HL-60 (cell line): ENCODE data around the gene IL12RB2.

Experiments
- DNase-seq, 2 experiments: peaks; one replicate each; pipeline ENCODE4 v3.0.0-alpha.2; 2010 to 2020; ENCODE audit warnings: low read depth in 1 of 2, low spot score in 1 of 2
- H3K27ac ChIP-seq: fragments of 250-450 bp; sonication (Bioruptor Pico); replicated peaks from 2 replicates; pipeline ENCODE4 v1.5.1; 2020; ENCODE audit warnings: mild to moderate bottlenecking, moderate library complexity
- H3K27me3 ChIP-seq: fragments of 250-450 bp; sonication (Bioruptor Pico); 2 replicates; pipeline ENCODE4 v1.5.1; 2021; ENCODE audit warnings: mild to moderate bottlenecking, moderate library complexity; ENCODE audit not compliant: insufficient read depth, poor library complexity, severe bottlenecking
- H3K4me3 ChIP-seq: replicated peaks from 2 replicates; pipeline ENCODE4 v1.5.1; 2011; ENCODE audit warnings: mild to moderate bottlenecking, control low read depth, low read length; ENCODE audit not compliant: insufficient read depth
- GABPA ChIP-seq: IDR thresholded peaks from 2 replicates; pipeline ENCODE4 v1.6.1; 2012; ENCODE audit warnings: low read depth
- POLR2AphosphoS5 ChIP-seq: IDR thresholded peaks from 2 replicates; pipeline ENCODE4 v1.6.1; 2012; ENCODE audit warnings: low read depth
- SPI1 ChIP-seq: IDR thresholded peaks from 2 replicates; pipeline ENCODE4 v1.6.1; 2012; ENCODE audit warnings: low read depth, mild to moderate bottlenecking, borderline replicate concordance
- TF ChIP-seq, protein P1 (sequence below): IDR thresholded peaks from one replicate; pipeline ENCODE4 v1.5.1; 2011; ENCODE audit warnings: low read length, control low read depth, inconsistent platforms; ENCODE audit not compliant: insufficient read depth
- TF ChIP-seq, protein P2 (sequence below): IDR thresholded peaks from 2 replicates; pipeline ENCODE4 v1.6.1; 2012; ENCODE audit warnings: low read depth; ENCODE audit not compliant: insufficient replicate concordance

The IL12RB2 gene

DNA sequence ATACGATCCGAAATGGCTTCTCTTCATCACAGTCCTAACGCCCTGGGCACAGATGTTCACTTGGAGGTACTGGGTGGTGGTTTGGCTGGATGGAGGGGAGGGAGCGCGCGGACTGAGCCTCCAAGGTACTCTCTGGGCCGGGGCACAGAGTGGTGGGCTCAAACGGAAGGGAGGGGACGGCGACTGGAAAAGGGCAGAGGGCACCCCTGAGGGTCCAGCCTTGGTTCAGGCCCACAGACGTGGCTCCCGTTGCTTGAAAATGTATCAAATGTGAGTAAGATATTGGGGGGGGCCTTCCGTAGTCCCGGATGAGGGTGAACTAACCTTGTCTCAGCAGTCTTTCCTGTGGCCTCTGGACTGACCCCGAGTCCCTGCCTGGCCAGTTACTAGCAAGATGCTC lies 463 bp downstream of the IL12RB2 start:
- H3K4me3 ChIP-seq: no peak overlapping the region
- peaks cover 33% of the 10 kb centered on the region for H3K27me3 ChIP-seq
- no peak overlapping the region for H3K27ac ChIP-seq
- DNase-seq: no peak
- TF ChIP-seq POLR2AphosphoS5: no peak
- TF ChIP-seq SPI1: no peak
- TF ChIP-seq, protein P1, sequence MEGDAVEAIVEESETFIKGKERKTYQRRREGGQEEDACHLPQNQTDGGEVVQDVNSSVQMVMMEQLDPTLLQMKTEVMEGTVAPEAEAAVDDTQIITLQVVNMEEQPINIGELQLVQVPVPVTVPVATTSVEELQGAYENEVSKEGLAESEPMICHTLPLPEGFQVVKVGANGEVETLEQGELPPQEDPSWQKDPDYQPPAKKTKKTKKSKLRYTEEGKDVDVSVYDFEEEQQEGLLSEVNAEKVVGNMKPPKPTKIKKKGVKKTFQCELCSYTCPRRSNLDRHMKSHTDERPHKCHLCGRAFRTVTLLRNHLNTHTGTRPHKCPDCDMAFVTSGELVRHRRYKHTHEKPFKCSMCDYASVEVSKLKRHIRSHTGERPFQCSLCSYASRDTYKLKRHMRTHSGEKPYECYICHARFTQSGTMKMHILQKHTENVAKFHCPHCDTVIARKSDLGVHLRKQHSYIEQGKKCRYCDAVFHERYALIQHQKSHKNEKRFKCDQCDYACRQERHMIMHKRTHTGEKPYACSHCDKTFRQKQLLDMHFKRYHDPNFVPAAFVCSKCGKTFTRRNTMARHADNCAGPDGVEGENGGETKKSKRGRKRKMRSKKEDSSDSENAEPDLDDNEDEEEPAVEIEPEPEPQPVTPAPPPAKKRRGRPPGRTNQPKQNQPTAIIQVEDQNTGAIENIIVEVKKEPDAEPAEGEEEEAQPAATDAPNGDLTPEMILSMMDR: no peak
- TF ChIP-seq, protein P2, sequence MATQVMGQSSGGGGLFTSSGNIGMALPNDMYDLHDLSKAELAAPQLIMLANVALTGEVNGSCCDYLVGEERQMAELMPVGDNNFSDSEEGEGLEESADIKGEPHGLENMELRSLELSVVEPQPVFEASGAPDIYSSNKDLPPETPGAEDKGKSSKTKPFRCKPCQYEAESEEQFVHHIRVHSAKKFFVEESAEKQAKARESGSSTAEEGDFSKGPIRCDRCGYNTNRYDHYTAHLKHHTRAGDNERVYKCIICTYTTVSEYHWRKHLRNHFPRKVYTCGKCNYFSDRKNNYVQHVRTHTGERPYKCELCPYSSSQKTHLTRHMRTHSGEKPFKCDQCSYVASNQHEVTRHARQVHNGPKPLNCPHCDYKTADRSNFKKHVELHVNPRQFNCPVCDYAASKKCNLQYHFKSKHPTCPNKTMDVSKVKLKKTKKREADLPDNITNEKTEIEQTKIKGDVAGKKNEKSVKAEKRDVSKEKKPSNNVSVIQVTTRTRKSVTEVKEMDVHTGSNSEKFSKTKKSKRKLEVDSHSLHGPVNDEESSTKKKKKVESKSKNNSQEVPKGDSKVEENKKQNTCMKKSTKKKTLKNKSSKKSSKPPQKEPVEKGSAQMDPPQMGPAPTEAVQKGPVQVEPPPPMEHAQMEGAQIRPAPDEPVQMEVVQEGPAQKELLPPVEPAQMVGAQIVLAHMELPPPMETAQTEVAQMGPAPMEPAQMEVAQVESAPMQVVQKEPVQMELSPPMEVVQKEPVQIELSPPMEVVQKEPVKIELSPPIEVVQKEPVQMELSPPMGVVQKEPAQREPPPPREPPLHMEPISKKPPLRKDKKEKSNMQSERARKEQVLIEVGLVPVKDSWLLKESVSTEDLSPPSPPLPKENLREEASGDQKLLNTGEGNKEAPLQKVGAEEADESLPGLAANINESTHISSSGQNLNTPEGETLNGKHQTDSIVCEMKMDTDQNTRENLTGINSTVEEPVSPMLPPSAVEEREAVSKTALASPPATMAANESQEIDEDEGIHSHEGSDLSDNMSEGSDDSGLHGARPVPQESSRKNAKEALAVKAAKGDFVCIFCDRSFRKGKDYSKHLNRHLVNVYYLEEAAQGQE: no peak
- no peak for TF ChIP-seq GABPA

DNA sequence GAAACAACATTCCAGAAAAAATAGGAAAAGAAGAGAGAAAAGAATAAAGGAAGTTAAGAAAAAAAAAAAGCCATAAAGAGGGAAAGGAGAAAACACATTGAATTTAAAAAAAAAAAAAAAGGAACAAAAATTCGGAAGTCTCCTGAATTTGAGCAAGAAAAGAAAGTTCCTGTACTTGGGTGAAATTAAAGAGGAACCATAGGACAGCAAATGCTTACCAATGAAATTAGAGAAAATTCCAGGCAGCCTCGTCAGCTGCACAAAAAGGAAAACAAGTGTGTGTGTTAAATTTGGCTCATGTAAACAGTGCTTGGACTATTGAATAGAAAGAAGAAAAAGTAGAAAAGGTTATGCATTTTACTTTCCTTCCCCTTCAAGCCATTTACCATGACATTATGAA lies 4.9 kb downstream of the IL12RB2 start:
- no peak for DNase-seq
- H3K4me3 ChIP-seq: no peak overlapping the region
- TF ChIP-seq SPI1 (0 out of 2 replicates have a peak, but pooled peaks have one; percentile 15), GABPA (no peak), POLR2AphosphoS5 (no peak)
- TF ChIP-seq, protein P2: no peak
- TF ChIP-seq, protein P1: no peak
- no peak overlapping the region for H3K27ac ChIP-seq
- H3K27me3 ChIP-seq: peaks cover 13% of the 10 kb centered on the region

DNA sequence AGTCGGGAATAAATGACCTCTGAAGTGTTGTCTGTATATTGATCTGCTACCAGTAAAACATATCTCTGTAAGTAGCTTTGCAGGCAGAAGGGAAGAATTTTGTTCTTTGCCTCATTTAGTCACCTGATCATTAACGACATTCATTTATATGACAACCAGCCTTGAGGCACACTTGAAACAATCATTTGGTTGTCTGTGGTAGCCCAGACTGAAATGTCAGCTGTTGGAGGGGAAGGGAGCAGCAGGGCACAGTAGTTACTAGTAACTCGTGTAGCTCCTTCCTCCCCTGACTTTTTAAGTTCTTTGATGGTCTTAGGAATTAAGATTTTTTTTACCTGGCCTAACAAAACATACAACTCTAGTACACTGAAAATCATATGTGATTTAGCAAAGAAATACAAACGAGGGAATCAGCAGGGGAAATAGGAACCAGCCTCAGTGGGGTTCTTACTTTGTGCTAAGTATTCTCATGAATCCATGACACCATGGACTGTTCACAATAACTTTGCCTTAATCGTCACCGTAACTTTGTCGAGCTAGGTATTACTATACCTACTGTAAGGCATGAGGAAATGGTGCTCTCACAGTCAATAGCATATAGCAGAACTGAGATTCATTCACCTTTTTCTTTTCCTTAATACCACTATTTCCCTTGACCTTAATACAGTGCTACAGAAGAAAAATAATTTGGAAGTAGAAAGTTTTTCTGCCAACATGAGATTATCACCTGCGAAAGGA lies 6.4 kb downstream of the IL12RB2 start:
- no peak overlapping the region for H3K4me3 ChIP-seq
- no peak overlapping the region for H3K27ac ChIP-seq
- peaks cover 3% of the 10 kb centered on the region for H3K27me3 ChIP-seq
- TF ChIP-seq, protein P1: no peak
- TF ChIP-seq SPI1: no peak
- TF ChIP-seq, protein P2: no peak
- no peak for TF ChIP-seq GABPA
- TF ChIP-seq POLR2AphosphoS5: no peak
- no peak for DNase-seq
